Rectal smooth muscle tissue (tissue), 1 donor: ENCODE measurements around the gene KCNAB1.

ENCODE experiments used
- H3K27ac ChIP-seq: one replicate; pipeline ENCODE4 v1.7.0; 2013; ENCODE audit warnings: low read depth, low read length, inconsistent platforms
- H3K27me3 ChIP-seq: one replicate; pipeline ENCODE4 v1.7.0; 2013; ENCODE audit warnings: low read length; ENCODE audit not compliant: control insufficient read depth, insufficient read depth
- H3K36me3 ChIP-seq: one replicate; pipeline ENCODE4 v1.7.0; 2013; ENCODE audit warnings: low read length; ENCODE audit not compliant: control insufficient read depth, insufficient read depth
- H3K4me1 ChIP-seq: one replicate; pipeline ENCODE4 v1.7.0; 2013; ENCODE audit warnings: low read length; ENCODE audit not compliant: control insufficient read depth, insufficient read depth
- H3K4me3 ChIP-seq: one replicate; pipeline ENCODE4 v1.7.0; 2013; ENCODE audit warnings: low read length
- H3K9ac ChIP-seq: one replicate; pipeline ENCODE4 v1.7.0; 2013; ENCODE audit warnings: low read length

Gene KCNAB1

DNA sequence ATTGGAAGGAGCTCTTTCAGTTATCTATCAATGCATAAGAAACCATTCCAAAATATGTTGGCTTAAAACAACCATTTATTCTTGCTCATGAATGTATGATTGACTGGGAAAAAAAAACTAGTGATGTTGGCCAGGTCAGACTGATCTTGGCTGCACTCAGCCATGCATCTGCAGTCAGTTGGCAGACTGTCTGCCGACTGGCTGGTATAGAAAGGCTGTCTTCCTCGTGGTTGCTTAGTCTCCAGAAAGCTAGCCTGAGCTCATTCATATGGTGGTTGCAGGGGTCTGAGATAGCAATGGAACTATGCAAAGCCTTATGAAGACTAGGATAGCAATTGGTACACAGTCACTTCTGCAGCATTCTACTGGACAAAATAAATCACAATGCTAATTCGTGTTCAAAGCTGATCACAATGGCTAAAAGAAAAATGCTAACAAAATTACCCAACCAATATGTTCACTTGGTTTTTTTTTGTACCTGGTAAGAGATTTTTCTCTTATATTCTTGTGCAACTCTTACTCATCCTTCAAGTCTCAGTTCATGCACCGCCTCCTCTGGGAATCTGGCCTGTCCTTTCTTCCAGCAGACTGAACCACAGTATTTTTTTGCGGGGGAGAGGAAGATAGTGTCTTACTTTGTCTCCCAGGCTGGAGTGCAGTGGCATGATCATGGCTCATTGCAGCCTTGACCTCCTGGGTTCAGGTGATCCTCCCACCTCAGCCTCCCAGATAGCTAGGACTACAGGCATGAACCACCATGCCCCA lies 126.8 kb downstream of the KCNAB1 start:
- H3K36me3 ChIP-seq = no peaks in the 10 kb centered on the region
- no peak overlapping the region for H3K27ac ChIP-seq
- H3K9ac ChIP-seq = no peak overlapping the region
- H3K4me3 ChIP-seq = no peak overlapping the region
- no peaks in the 10 kb centered on the region for H3K27me3 ChIP-seq
- no peaks in the 10 kb centered on the region for H3K4me1 ChIP-seq

DNA sequence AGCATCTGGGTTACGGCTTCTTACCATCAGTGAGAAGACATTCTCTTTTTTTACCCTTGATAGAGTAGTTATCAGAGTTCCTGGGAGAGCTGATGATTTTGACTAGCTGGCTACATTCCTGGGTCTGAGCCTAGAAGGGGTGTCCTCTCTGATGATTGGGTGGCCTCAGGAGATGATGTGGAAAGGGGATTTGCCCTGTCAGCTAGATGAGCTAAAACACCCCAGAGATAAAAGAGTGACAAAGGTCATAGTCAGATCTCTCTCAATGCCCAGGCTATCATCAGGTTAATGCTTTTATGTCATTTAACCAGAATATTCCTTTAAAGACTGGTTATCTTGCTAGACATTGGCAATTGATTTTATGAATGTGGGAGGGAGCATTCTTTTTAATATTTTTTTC lies 130.2 kb downstream of the KCNAB1 start:
- H3K27ac ChIP-seq = no peak overlapping the region

DNA sequence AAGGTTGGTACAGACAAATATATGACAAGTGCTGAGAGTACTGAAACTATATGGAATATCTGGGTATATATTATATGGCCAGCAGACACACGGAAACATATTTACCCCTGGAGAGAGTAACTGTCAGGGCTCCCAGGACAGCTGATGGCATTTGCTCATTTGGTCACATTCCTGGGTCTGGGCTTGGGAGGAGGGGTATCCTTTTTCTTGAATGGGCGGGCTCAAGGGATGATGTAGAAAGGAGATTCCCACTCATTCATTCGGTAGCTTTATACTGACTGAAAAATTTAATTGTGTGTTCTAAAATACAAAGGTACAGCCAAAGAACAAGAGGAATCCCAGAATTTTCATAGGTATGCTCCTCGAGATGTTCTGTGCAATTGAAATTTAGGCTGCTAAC lies 131.0 kb downstream of the KCNAB1 start:
- no peak overlapping the region for H3K9ac ChIP-seq
- H3K27me3 ChIP-seq = no peaks in the 10 kb centered on the region
- H3K4me1 ChIP-seq = no peaks in the 10 kb centered on the region
- no peaks in the 10 kb centered on the region for H3K36me3 ChIP-seq
- H3K27ac ChIP-seq = no peak overlapping the region
- no peak overlapping the region for H3K4me3 ChIP-seq

More for the DNA sequence above, 130.2 kb downstream of the KCNAB1 start:
- no peak overlapping the region for H3K4me3 ChIP-seq
- H3K9ac ChIP-seq = no peak overlapping the region
- no peaks in the 10 kb centered on the region for H3K27me3 ChIP-seq
- H3K36me3 ChIP-seq = no peaks in the 10 kb centered on the region
- H3K4me1 ChIP-seq = no peaks in the 10 kb centered on the region

DNA sequence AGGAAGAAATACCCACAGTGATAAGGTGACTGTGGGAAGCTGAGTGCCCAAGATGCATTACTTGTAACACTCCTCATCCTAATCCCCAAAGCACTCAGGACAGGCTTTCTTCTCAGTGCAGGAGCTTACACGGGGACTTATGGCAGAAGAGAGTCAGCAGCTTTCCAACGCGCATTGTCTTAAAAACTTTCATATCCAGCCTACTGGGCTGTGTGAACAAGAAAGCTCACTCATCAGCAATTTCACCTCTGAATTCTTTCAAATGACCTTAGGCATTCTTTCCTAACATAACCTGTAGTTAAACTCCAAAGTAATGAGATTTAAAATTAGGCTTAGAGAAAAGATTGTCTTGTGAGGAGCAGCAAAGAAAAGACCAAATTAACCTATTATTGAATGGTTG lies 132.3 kb downstream of the KCNAB1 start:
- Histone ChIP-seq H3K36me3 (no peaks in the 10 kb centered on the region), H3K4me3 (no peak overlapping the region), H3K27me3 (no peaks in the 10 kb centered on the region), H3K27ac (no peak overlapping the region), H3K9ac (no peak overlapping the region), H3K4me1 (no peaks in the 10 kb centered on the region)

DNA sequence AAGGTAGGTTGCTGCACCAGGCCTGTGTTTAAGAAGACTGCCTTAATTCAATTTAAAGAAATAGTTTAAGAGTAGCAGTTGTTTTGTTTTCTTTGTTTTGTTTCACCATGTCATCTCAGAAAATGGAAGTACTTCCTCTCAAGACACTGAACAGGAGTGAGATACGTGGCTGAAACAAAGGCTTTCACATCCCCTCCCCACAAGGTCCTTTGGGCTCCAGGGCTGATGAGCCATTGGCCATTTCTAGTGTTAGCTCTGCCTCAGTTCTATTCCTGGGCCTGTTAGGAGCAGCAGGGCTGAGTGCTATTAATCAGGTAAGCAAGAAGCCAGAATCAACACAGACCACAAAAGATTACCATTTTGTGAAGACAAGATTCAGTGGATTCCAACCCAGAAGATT lies 132.8 kb downstream of the KCNAB1 start:
- Histone ChIP-seq H3K9ac (no peak overlapping the region), H3K4me1 (no peaks in the 10 kb centered on the region)

DNA sequence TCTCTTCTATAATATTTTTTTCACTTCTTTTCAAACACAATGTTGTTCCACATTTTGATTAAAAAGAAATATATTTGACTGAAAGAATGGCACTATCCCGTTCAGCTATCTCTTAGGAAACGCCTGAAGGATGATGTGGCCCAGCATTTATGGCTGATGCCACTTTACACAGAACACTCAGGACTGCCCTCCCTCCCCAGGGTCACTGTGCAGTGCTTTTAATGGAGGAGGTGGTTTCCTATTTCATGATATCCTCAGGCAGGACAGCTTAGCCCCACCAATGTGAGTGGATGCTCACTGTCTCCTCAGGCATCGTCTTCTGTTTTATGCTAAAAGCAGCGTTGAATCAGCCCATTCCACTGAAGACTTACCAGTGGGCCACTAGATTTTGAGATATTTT lies 135.9 kb downstream of the KCNAB1 start:
- H3K27me3 ChIP-seq = no peaks in the 10 kb centered on the region
- H3K36me3 ChIP-seq = no peaks in the 10 kb centered on the region
- H3K9ac ChIP-seq = no peak overlapping the region
- H3K4me3 ChIP-seq = no peak overlapping the region
- H3K4me1 ChIP-seq = peaks cover 5% of the 10 kb centered on the region
- no peak overlapping the region for H3K27ac ChIP-seq

More for the DNA sequence above, 132.8 kb downstream of the KCNAB1 start:
- H3K36me3 ChIP-seq = no peaks in the 10 kb centered on the region
- no peak overlapping the region for H3K4me3 ChIP-seq
- H3K27ac ChIP-seq = no peak overlapping the region
- no peaks in the 10 kb centered on the region for H3K27me3 ChIP-seq

DNA sequence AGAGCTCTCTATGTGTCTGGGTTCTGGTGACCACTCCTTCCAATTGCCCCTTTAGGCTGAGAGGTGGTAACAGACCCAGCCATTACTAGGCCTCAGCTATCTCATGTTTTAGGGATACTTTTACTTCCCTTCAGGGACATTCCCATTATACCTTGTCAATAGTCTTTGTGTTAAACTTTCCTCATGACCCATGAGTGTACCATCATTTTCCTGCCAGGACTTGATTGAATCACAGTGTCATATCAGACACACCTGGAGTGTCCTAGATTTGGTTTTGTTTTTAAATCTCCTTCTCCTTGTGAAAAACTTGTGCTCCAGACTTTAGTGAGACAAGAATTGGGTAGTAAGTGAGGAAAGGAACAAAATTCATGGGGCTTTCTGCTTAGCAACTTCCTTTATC lies 136.6 kb downstream of the KCNAB1 start:
- Histone ChIP-seq H3K36me3 (no peaks in the 10 kb centered on the region), H3K27ac (no peak overlapping the region), H3K4me3 (no peak overlapping the region), H3K27me3 (no peaks in the 10 kb centered on the region), H3K4me1 (peaks cover 5% of the 10 kb centered on the region), H3K9ac (no peak overlapping the region)

DNA sequence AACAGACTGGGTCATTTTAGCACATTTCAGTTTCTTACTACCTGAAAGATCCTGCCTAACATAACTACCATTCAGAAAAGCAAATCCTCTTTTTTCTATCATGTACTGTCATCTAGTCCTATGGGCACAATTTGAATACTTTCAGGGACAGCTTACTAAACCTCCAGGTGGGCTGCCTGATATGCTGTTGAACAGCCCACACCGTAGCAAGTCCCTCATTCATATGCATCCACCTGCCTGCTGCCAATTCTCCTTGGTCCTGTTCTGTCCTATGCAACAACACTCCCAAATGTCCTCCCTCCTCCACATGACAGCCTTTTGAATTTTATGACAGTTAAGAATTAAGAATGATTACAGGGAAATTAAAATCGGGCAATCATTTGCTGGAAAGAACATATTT lies 137.9 kb downstream of the KCNAB1 start:
- H3K27ac ChIP-seq = no peak overlapping the region
- H3K9ac ChIP-seq = no peak overlapping the region
- peaks cover 5% of the 10 kb centered on the region for H3K4me1 ChIP-seq
- no peaks in the 10 kb centered on the region for H3K36me3 ChIP-seq
- H3K27me3 ChIP-seq = no peaks in the 10 kb centered on the region
- H3K4me3 ChIP-seq = no peak overlapping the region

DNA sequence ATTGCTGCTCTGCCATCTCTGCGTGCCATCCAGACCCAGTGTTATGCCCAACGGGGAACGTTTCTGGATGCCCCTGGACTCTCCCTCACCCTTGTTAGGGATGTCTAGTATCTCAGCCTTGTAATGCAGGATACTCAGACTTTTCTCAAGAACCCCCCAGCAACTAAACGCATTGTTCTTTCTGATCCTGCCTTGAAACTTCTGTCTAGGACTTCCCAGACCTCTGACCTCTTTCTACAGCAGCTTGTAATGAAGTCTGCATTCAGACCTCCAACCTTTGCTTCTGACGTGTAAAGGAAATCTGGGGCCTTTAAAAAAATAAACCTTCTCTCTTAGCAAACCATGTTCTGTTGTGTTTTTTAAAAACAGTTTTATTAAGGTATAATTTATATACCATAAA lies 139.5 kb downstream of the KCNAB1 start:
- Histone ChIP-seq H3K36me3 (no peaks in the 10 kb centered on the region), H3K9ac (no peak overlapping the region), H3K4me1 (peaks cover 5% of the 10 kb centered on the region), H3K27me3 (no peaks in the 10 kb centered on the region), H3K27ac (no peak overlapping the region), H3K4me3 (no peak overlapping the region)

DNA sequence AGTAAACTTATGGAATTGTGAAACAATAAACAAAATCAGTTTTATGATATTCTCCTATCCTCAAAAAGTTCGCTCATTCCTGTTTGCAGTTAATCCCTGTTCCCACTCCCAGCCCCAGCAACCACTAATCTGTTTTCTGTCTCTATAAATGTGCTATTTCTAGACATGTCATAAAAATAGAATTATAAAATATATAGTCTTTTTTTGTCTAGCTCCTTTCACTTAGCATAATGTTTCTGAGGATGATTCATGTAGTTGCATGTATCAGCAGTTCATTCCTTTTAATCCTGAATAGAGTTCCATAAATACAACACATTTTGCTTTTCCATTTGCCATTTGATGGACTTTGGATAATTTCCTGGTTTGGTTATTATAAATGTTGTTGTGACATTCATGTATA lies 140.0 kb downstream of the KCNAB1 start:
- Histone ChIP-seq H3K4me1 (peaks cover 5% of the 10 kb centered on the region), H3K27me3 (no peaks in the 10 kb centered on the region), H3K36me3 (no peaks in the 10 kb centered on the region), H3K27ac (no peak overlapping the region), H3K9ac (no peak overlapping the region), H3K4me3 (no peak overlapping the region)

DNA sequence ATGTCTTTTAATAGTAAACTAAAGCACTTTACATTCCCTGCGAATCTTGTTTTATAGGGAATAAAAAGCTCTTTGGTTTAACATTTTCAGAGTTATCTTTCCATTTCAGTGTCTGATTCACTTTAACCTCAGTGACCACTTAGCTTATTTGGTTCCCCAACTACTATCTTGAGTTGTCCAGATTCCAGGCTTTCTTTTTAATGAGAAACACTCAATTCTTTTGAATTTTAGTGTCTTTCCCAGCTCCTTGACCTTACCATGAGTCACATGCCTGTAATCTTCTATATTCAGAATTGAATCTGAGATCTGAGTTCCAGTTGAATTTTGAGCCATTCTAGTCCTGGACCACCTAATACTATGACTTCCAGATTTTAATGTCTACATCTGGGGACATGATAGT lies 144.4 kb downstream of the KCNAB1 start:
- H3K4me3 ChIP-seq = no peak overlapping the region
- no peaks in the 10 kb centered on the region for H3K27me3 ChIP-seq
- H3K4me1 ChIP-seq = peaks cover 5% of the 10 kb centered on the region
- no peak overlapping the region for H3K27ac ChIP-seq
- no peak overlapping the region for H3K9ac ChIP-seq
- no peaks in the 10 kb centered on the region for H3K36me3 ChIP-seq

DNA sequence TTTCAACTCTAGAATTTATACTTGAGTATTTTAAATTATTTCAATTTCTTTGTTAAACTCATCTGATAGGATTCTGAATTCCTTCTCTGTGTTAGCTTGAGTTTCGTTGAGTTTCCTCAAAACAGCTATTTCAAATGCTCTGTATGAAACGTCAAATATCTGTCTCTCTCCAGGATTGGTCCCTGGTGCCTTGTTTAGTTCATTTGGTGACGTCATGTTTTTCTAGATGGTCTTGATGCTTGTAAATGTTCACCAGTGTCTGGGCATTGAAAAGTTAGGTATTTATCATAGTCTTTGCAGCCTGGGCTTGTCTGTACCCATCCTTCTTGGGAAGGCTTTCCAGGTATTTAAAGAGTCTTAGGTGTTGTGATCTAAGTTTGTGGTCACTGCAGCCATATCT lies 151.1 kb downstream of the KCNAB1 start:
- no peaks in the 10 kb centered on the region for H3K36me3 ChIP-seq
- H3K27me3 ChIP-seq = no peaks in the 10 kb centered on the region
- H3K4me3 ChIP-seq = no peak overlapping the region
- H3K9ac ChIP-seq = no peak overlapping the region
- H3K27ac ChIP-seq = no peak overlapping the region
- H3K4me1 ChIP-seq = peaks cover 5% of the 10 kb centered on the region

DNA sequence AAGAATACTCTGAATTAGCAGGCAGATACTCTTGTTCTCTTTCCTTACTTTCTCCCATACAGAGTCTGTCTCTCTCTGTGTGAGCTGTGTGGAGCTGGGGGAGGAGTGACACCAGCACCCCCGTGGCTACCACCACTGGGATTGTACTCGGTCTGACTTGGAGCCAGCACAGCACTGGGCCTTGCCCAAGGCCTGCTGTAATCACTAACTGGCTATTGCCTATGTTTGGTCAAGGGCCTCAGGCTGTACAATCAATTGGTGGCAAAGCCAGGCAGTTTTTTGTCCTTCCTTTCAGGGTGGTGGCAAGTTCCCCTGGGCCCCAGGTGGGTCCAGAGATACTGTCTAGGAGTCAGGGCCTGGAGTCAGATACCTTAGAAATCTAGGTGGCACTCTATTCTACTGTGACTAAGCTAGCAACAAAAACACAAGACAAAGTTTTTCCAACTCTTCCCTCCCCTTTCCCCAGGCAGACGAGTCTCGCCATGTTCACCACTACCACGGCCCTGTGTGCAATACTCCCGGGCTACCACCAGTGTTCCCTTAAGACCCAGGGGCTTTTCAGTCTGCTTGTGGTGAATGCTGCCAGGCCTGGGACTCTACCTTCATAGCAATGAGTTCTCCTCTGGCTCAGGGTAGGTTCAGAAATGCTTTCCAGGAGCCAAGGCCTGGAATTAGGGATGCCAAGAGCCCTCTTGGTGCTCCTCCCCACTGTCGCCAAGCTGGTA lies 151.8 kb downstream of the KCNAB1 start:
- Histone ChIP-seq H3K4me1 (peaks cover 5% of the 10 kb centered on the region), H3K36me3 (no peaks in the 10 kb centered on the region), H3K27ac (peak overlapping the region; percentile 45), H3K9ac (no peak overlapping the region), H3K4me3 (no peak overlapping the region), H3K27me3 (no peaks in the 10 kb centered on the region)
